Omental fat pad (tissue), 4 donors: Measurements from ENCODE around the gene GBP5. TPM values are rescaled to one million over a fixed set of nuclear protein-coding genes. Genes with fewer than 3 reads are reported as not detected.
"Not testable (repeated sequence)": the region's sequence is repeated elsewhere in the genome, so short reads cannot be mapped to it uniquely, and the experiment has no call there.

Experiments
- ATAC-seq: fragments of 150-250 bp; one replicate; pipeline ENCODE4 v1.9.1; 2016; ENCODE audit warnings: mild to moderate bottlenecking, moderate library complexity; ENCODE audit not compliant: low FRiP score
- DNase-seq: peaks from one replicate; pipeline ENCODE4 v3.0.0-alpha.2; 2019; ENCODE audit warnings: low spot score
- total RNA-seq, 4 donors: library from RNA; depleted of rRNA; stranded (reverse); fragments of >200 nt; gene quantifications; one replicate each; pipeline ENCODE4 v1.1.0, GENCODE V29; 2016
- TF ChIP-seq, protein P1 (sequence below), 3 donors: fragments of 450-650 bp; IDR thresholded peaks; one replicate each; pipeline ENCODE4 v1.5.1; 2016 to 2017; ENCODE audit warnings: antibody characterized with exemption in 3 of 3, mild to moderate bottlenecking in 3 of 3, moderate library complexity in 2 of 3

GBP5 gene
- total RNA-seq, 4 donors from 2014 or later: 2.4 to 9.1 (median 6.6) TPM

DNA sequence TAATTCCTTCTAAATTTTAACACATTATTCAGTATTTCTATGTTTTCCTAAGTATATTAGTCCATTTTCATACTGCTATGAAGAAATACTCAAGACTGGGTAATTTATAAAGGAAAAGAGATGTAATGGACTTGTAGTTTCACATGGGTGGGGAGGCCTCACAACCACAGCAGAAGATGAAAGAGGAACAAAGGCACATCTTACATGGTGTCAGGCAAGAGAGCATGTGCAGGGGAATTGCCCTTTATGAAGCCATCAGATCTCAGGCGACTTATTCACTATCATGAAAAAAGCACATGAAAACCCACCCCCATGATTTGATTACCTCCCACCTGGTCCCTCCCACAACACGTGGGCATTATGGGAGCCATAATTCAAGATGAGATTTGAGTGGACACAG lies 15.6 kb downstream of the GBP5 start:
- no peak for DNase-seq
- TF ChIP-seq, protein P1, sequence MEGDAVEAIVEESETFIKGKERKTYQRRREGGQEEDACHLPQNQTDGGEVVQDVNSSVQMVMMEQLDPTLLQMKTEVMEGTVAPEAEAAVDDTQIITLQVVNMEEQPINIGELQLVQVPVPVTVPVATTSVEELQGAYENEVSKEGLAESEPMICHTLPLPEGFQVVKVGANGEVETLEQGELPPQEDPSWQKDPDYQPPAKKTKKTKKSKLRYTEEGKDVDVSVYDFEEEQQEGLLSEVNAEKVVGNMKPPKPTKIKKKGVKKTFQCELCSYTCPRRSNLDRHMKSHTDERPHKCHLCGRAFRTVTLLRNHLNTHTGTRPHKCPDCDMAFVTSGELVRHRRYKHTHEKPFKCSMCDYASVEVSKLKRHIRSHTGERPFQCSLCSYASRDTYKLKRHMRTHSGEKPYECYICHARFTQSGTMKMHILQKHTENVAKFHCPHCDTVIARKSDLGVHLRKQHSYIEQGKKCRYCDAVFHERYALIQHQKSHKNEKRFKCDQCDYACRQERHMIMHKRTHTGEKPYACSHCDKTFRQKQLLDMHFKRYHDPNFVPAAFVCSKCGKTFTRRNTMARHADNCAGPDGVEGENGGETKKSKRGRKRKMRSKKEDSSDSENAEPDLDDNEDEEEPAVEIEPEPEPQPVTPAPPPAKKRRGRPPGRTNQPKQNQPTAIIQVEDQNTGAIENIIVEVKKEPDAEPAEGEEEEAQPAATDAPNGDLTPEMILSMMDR (IDR thresholded peaks at IDR 0.05): no peak
- no peak for ATAC-seq

DNA sequence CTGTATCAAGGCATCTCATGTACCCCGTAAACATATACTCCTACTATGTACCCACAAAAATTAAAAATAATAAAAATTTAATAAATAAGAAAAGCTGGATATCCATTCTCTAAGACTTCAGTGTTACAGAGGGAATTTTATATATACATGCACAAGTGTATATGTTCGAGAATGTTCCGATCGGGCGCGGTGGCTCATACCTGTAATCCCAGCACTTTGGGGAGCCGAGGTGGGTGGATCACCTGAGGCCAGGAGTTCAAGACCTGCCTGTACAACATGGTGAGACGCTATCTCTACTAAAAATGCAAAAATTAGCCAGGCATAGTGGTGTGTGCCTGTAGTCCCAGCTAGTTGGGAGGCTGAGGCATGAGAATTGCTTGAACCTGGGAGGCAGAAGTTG lies 17.1 kb downstream of the GBP5 start:
- not testable (repeated sequence) for ATAC-seq

DNA sequence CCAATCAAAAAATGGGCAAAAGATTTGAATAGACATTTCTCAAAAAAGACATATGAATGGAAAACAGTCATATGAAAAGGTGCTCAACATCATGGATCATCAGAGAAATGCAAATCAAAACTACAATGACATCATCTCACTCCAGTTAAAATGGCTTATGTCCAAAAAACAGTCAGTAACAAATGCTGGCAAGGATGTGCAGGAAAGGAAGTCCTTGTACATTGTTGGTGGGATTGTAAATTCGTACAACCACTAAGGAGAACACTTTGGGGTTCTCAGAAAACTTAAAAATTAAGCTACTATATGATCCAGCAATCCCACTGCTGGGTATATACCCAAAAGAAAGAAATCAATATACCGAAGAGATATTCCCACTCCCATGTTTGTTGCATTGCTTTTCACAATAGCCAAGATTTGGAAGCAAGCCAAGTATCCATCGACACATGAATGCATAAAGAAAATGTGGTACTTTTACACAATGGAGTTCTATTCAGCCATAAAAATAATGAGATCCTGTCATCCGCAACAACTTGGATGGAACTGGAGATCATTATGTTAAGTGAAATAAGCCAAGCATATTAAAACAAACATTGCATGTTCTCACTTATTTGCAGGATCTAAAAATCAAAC lies 17.9 kb downstream of the GBP5 start:
- no peak for DNase-seq
- TF ChIP-seq, protein P1 (IDR thresholded peaks at IDR 0.05): no peak
- no peak for ATAC-seq

More for the DNA sequence above, 17.1 kb downstream of the GBP5 start:
- not testable (repeated sequence) for DNase-seq

DNA sequence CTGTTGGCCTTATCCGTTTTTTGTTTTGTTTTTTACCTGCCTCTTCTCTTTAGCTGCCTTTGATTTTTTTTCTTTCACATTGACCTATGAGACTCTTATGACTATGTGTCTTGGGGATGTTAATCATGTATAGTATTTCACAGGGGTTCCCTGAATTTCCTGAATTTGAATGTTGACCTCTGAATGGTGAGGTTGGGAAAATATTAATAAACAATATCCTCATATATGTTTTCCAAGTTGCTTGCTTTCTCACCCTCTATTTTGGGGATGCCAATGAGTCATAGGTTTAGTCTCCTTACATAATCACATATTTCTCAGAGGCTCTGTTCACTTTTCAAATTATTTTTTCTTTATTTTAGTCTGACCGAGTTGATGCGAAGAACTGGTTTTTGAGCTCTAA lies 29.6 kb downstream of the GBP5 start:
- DNase-seq (no peak), ATAC-seq (no peak)
- TF ChIP-seq, protein P1 (IDR thresholded peaks at IDR 0.05): no peak

Other genes starting within 250 kb of the GBP5 start
- gene GBP3, start 250.0 kb downstream of the GBP5 start, total RNA-seq: 10 to 100 TPM; 11.5 to 45.4 (median 26.3) TPM
- gene GBP1, start 207.7 kb downstream of the GBP5 start, total RNA-seq: 100 to 1,000 TPM in 1 of 4 donors, 10 to 100 TPM in 3; 19.2 to 250 (median 39.1) TPM
- 100 to 1,000 TPM in 1 of 4 donors, 10 to 100 TPM in 3; 66.9 to 126 (median 81.6) TPM for gene GBP2, start 146.7 kb downstream of the GBP5 start, total RNA-seq
- gene GBP7, start 96.9 kb downstream of the GBP5 start, total RNA-seq: not detected
- 10 to 100 TPM in 1 of 4 donors, 1 to 10 TPM in 3; 4.1 to 95.2 (median 7.5) TPM for gene GBP4, start 73.9 kb downstream of the GBP5 start, total RNA-seq
- gene GBP6, start 91.2 kb upstream of the GBP5 start, total RNA-seq: not detected